HCT116 (cell line): Measurements from ENCODE around the gene ZNF57. TPM values are rescaled to one million over a fixed set of nuclear protein-coding genes. Genes with fewer than 3 reads are reported as not detected.

Experiments used
- ATAC-seq: fragments of 200-7000 bp; cut with Tn5 transposase; 2 replicates; pipeline ENCODE4 v1.9.1; 2020; ENCODE audit warnings: mild to moderate bottlenecking, moderate library complexity
- BruUV-seq: library from RNA; stranded (reverse); fragments of 400-500 nt; replicated peaks from 2 replicates; lab custom pipeline; 2021; lab: Mats Ljungman, UMichigan
- CTCF ChIA-PET: fragments of 300-600 bp; sonication (Branson Sonifier 250); formaldehyde crosslinking; loops from one replicate; lab custom pipeline; 2021; ENCODE audit warnings: antibody characterized with exemption; lab: Charles Lee
- POLR2A ChIA-PET: fragments of 300-600, 350-600 bp; sonication (Branson Sonifier 250); formaldehyde crosslinking; loops from one replicate; lab custom pipeline; 2021; ENCODE audit warnings: antibody characterized with exemption; lab: Charles Lee
- RAD21 ChIA-PET, 2 experiments: fragments of 300-600 bp; sonication (Branson Sonifier 250); formaldehyde crosslinking; loops; one replicate each; lab custom pipeline; 2023; ENCODE audit warnings: low total read pairs in 2 of 2; ENCODE audit not compliant: uncharacterized antibody in 2 of 2, unreplicated experiment in 2 of 2, low non-redundant PET in 1 of 2; lab: Charles Lee
- DNase-seq: peaks from one replicate; pipeline ENCODE4 v3.0.0-alpha.2; 2010; ENCODE audit warnings: low read depth, low spot score
- H2AFZ ChIP-seq: fragments of 200-600 bp; shearing (Covaris generic), sonication (generic); 2 replicates; pipeline ENCODE4 v1.6.1; 2017; ENCODE audit warnings: low read depth, mixed run types, mixed read lengths, antibody characterized with exemption, low read length; ENCODE audit not compliant: poor library complexity, severe bottlenecking
- H3K27ac ChIP-seq: 2 replicates; pipeline ENCODE4 v1.5.1; 2012; ENCODE audit warnings: low read depth, low read length
- H3K27me3 ChIP-seq: fragments of 200-600 bp; sonication (generic); 2 replicates; pipeline ENCODE4 v1.6.1; 2016; ENCODE audit warnings: mixed run types, low read length, mixed read lengths; ENCODE audit not compliant: insufficient read depth
- H3K36me3 ChIP-seq, 2 experiments: fragments of 200-500 bp in 1 of 2; fragments of 200-600 bp in 1 of 2; sonication (Bioruptor generic) in 1 of 2; sonication (generic) in 1 of 2; 2 replicates each; pipeline versions ENCODE4 v1.5.1 to v1.6.1; 2014 to 2016; ENCODE audit warnings: low read length in 2 of 2, inconsistent platforms in 1 of 2, mixed read lengths in 1 of 2, mixed run types in 1 of 2; ENCODE audit not compliant: insufficient read depth in 2 of 2, control insufficient read depth in 1 of 2
- H3K4me1 ChIP-seq, 2 experiments: fragments of 200-600 bp in 1 of 2; sonication (generic) in 1 of 2; 2 replicates each; pipeline versions ENCODE4 v1.5.1 to v1.6.1; 2012 to 2017; ENCODE audit warnings: low read length in 2 of 2, inconsistent platforms in 1 of 2, mild to moderate bottlenecking in 1 of 2, mixed read lengths in 1 of 2, mixed run types in 1 of 2, moderate library complexity in 1 of 2; ENCODE audit not compliant: insufficient read depth in 2 of 2, control insufficient read depth in 1 of 2
- H3K4me2 ChIP-seq: fragments of 200-600 bp; sonication (generic); 2 replicates; pipeline ENCODE4 v1.6.1; 2017; ENCODE audit warnings: mixed run types, low read length, mixed read lengths
- H3K4me3 ChIP-seq, 2 experiments: fragments of 200-600 bp in 1 of 2; sonication (generic) in 1 of 2; replicated peaks in 1 of 2; 2 replicates each; pipeline ENCODE4 v1.5.1; 2011 to 2016; ENCODE audit warnings: low read length in 2 of 2, control low read depth in 1 of 2, low read depth in 1 of 2, mild to moderate bottlenecking in 1 of 2, mixed read lengths in 1 of 2, mixed run types in 1 of 2
- H3K79me2 ChIP-seq: fragments of 200-600 bp; sonication (generic); 2 replicates; pipeline ENCODE4 v1.6.1; 2017; ENCODE audit warnings: mild to moderate bottlenecking, mixed run types, low read length, moderate library complexity, mixed read lengths; ENCODE audit not compliant: insufficient read depth
- H3K9ac ChIP-seq: fragments of 200-600 bp; sonication (generic); 2 replicates; pipeline ENCODE4 v1.6.1; 2016; ENCODE audit warnings: low read length, mixed read lengths
- H3K9me2 ChIP-seq: fragments of 200-600 bp; sonication (generic), shearing (Covaris generic); 2 replicates; pipeline ENCODE4 v1.6.1; 2017; ENCODE audit warnings: mixed run types, mild to moderate bottlenecking, moderate library complexity; ENCODE audit not compliant: insufficient read depth
- H3K9me3 ChIP-seq, 2 experiments: fragments of 200-500 bp in 1 of 2; fragments of 200-600 bp in 1 of 2; sonication (Bioruptor generic) in 1 of 2; sonication (generic) in 1 of 2; 2 replicates each; pipeline ENCODE4 v1.6.1; 2014 to 2017; ENCODE audit warnings: low read length in 2 of 2, mixed read lengths in 2 of 2, inconsistent platforms in 1 of 2, low read depth in 1 of 2, mild to moderate bottlenecking in 1 of 2, mixed run types in 1 of 2, moderate library complexity in 1 of 2; ENCODE audit not compliant: control insufficient read depth in 1 of 2, insufficient read depth in 1 of 2
- H4K20me1 ChIP-seq: fragments of 200-600 bp; sonication (generic), shearing (Covaris generic); 2 replicates; pipeline ENCODE4 v1.6.1; 2017; ENCODE audit warnings: mixed run types, mild to moderate bottlenecking, moderate library complexity; ENCODE audit not compliant: insufficient read depth
- ATF3 ChIP-seq: IDR thresholded peaks from 2 replicates; pipeline ENCODE4 v1.6.1; 2012
- CBX3 ChIP-seq: IDR thresholded peaks from 2 replicates; pipeline ENCODE4 v1.6.1; 2012; ENCODE audit warnings: low read depth
- CTCF ChIP-seq, 3 experiments: fragments of 200-600 bp in 1 of 3; sonication (generic) in 1 of 3; IDR thresholded peaks in 2 of 3; conservative IDR thresholded peaks in 1 of 3; 2 replicates each; pipeline ENCODE4 v1.5.1; 2012 to 2017; ENCODE audit warnings: low read depth in 2 of 3, low read length in 2 of 3, antibody characterized with exemption in 1 of 3, borderline replicate concordance in 1 of 3, control low read depth in 1 of 3, mild to moderate bottlenecking in 1 of 3, mixed read lengths in 1 of 3, mixed run types in 1 of 3, moderate library complexity in 1 of 3; ENCODE audit not compliant: insufficient read depth in 1 of 3
- EGR1 ChIP-seq: IDR thresholded peaks from 2 replicates; pipeline ENCODE4 v1.6.1; 2012; ENCODE audit warnings: low read depth
- ELF1 ChIP-seq: IDR thresholded peaks from 2 replicates; pipeline ENCODE4 v1.6.1; 2012; ENCODE audit warnings: low read depth, borderline replicate concordance
- EZH2 ChIP-seq: fragments of 200-600 bp; sonication (generic); IDR thresholded peaks from 2 replicates; pipeline ENCODE4 v1.6.1; 2017; ENCODE audit warnings: antibody characterized with exemption, mixed run types
- EZH2phosphoT487 ChIP-seq: fragments of 200-600 bp; IDR thresholded peaks from 2 replicates; pipeline ENCODE4 v1.6.1; 2018; ENCODE audit warnings: antibody characterized with exemption, borderline replicate concordance
- FOSL1 ChIP-seq: IDR thresholded peaks from 2 replicates; pipeline ENCODE4 v1.6.1; 2012; ENCODE audit warnings: low read depth
- JUND ChIP-seq: IDR thresholded peaks from 2 replicates; pipeline ENCODE4 v1.6.1; 2012
- MAX ChIP-seq: IDR thresholded peaks from 2 replicates; pipeline ENCODE4 v1.6.1; 2012
- SIN3A ChIP-seq: IDR thresholded peaks from 2 replicates; pipeline ENCODE4 v1.6.1; 2012; ENCODE audit warnings: low read depth
- SP1 ChIP-seq: IDR thresholded peaks from 2 replicates; pipeline ENCODE4 v1.6.1; 2012; ENCODE audit warnings: low read depth
- SRF ChIP-seq: IDR thresholded peaks from 2 replicates; pipeline ENCODE4 v1.6.1; 2012; ENCODE audit warnings: low read depth
- YY1 ChIP-seq: IDR thresholded peaks from 2 replicates; pipeline ENCODE4 v1.6.1; 2011; ENCODE audit warnings: low read length, low read depth, moderate library complexity, mild to moderate bottlenecking; ENCODE audit not compliant: insufficient replicate concordance; ENCODE audit errors: extremely low read depth
- ZFX ChIP-seq: fragments of 450-650 bp; IDR thresholded peaks from 2 replicates; pipeline ENCODE4 v1.6.1; 2017
- ZNF274 ChIP-seq: fragments of 200-500 bp; sonication (Bioruptor generic); IDR thresholded peaks from 2 replicates; pipeline ENCODE4 v1.6.1; 2014; ENCODE audit warnings: mild to moderate bottlenecking, low read depth, low read length, inconsistent platforms
- intact Hi-C: fragments of 100-400 bp; cut with micrococcal nuclease; formaldehyde crosslinking; loops from 2 replicates; pipeline ENCODE4 v1.10.0; 2022
- total RNA-seq: library from RNA; stranded (reverse); gene quantifications from one replicate; pipeline ENCODE4 v1.2.1, GENCODE V29; 2021; ENCODE audit not compliant: unreplicated experiment

The ZNF57 gene
- total RNA-seq, 1 experiment from 2014 or later = 8.3 TPM

- no peaks in the 10 kb centered on the region for H4K20me1 ChIP-seq
- BruUV-seq = no TSS peak
- RAD21 ChIA-PET = no interaction called here
- POLR2A ChIA-PET = no interaction called here
- H3K9me2 ChIP-seq = no peaks in the 10 kb centered on the region
- H3K9me3 ChIP-seq = peaks cover 4 to 6% of the 10 kb centered on the region in 2 experiments; a peak in 2 of 4 replicates
- CTCF ChIA-PET = interaction anchor here (1.3 kb wide), 1 partner anchor 36 kb away, joined by 3 read pairs; no protein-coding TSS in a partner anchor
- H3K4me2 ChIP-seq = no peak overlapping the region
- H3K4me1 ChIP-seq = no peaks in the 10 kb centered on the region
- ATAC-seq (no peak), DNase-seq (no peak)
- no peaks in the 10 kb centered on the region for H3K79me2 ChIP-seq
- intact Hi-C loops = no loop called here
- H3K36me3 ChIP-seq = peaks cover 0 to 9% of the 10 kb centered on the region in 2 experiments; a peak in 1 of 4 replicates
- no peak overlapping the region for H2AFZ ChIP-seq
- no peaks in the 10 kb centered on the region for H3K27me3 ChIP-seq
- H3K27ac ChIP-seq = no peak overlapping the region
- TF ChIP-seq ATF3 (no peak), SIN3A (no peak), SRF (no peak), FOSL1 (no peak), EZH2phosphoT487 (no peak), ZNF274 (no peak), MAX (no peak), JUND (no peak), SP1 (no peak), EGR1 (no peak), CTCF (IDR thresholded peaks at IDR 0.05 in 2 of 3, conservative IDR thresholded peaks at IDR 0.05 in 1 of 3; ENCODE audit: borderline replicate concordance in 1 of 3, insufficient read depth in 1 of 3, low read depth in 2 of 3, low read length in 2 of 3) (no peak), YY1 (no peak), ZFX (no peak), EZH2 (no peak), CBX3 (no peak), ELF1 (no peak)
- H3K4me3 ChIP-seq = no peak overlapping the region
- no peak overlapping the region for H3K9ac ChIP-seq
Measured at GRCh38 chr19:2923510-2923909, 22.8 kb downstream of the ZNF57 start.
